HepG2 (cell line): ENCODE data around the gene CLIP2. TPM values are rescaled to one million over a fixed set of nuclear protein-coding genes. Genes with fewer than 3 reads are reported as not detected.

Experiments
- ATAC-seq: fragments of 200-7000 bp; cut with Tn5 transposase; 3 replicates; pipeline ENCODE4 v1.9.1; 2020; ENCODE audit warnings: mild to moderate bottlenecking, moderate library complexity
- BruUV-seq: library from RNA; stranded (reverse); fragments of 400-500 nt; replicated peaks from 2 replicates; lab custom pipeline; 2021; lab: Mats Ljungman, UMichigan
- CTCF ChIA-PET: fragments of 300-600 bp; formaldehyde crosslinking; extraction: SDS; loops from one replicate; lab custom pipeline; 2021; ENCODE audit warnings: low total read pairs, inconsistent platforms, low intra/inter-chr PET ratio; lab: Yijun Ruan, JAX
- POLR2A ChIA-PET: fragments of 350-600 bp; sonication (Branson Sonifier 250); formaldehyde crosslinking; loops from one replicate; lab custom pipeline; 2020; ENCODE audit warnings: antibody characterized with exemption, inconsistent platforms; lab: Yijun Ruan, JAX
- DNase-seq: peaks from one replicate; pipeline ENCODE4 v3.0.0-alpha.2; 2015; ENCODE audit warnings: low spot score
- FAIRE-seq: peaks from 3 replicates; lab custom pipeline; 2011; peaks lifted over from hg19 to GRCh38; lab: Jason Lieb, UNC
- H2AFZ ChIP-seq: one replicate; pipeline ENCODE4 v1.6.1; 2011; ENCODE audit warnings: low read length, inconsistent platforms
- H3K27ac ChIP-seq: fragments of 300-600 bp; 3 replicates; pipeline ENCODE4 v1.8.0; 2011; ENCODE audit warnings: mixed run types, mild to moderate bottlenecking, mixed read lengths, low read length, inconsistent platforms; ENCODE audit not compliant: insufficient read depth; ENCODE audit errors: extremely low read length
- H3K27me3 ChIP-seq, 2 experiments: fragments of 200-600 bp in 1 of 2; 2 replicates in 1 of 2; 3 replicates in 1 of 2; pipeline versions ENCODE4 v1.6.0 to v1.8.0; 2011; ENCODE audit warnings: low read length in 2 of 2, mild to moderate bottlenecking in 2 of 2, moderate library complexity in 2 of 2, inconsistent platforms in 1 of 2; ENCODE audit not compliant: insufficient read depth in 2 of 2, control insufficient read depth in 1 of 2
- H3K36me3 ChIP-seq, 2 experiments: fragments of 200-600 bp in 1 of 2; replicated peaks in 1 of 2; 2 replicates in 1 of 2; 3 replicates in 1 of 2; pipeline versions ENCODE4 v1.5.1 to v1.8.0; 2011; ENCODE audit warnings: low read length in 2 of 2, inconsistent platforms in 1 of 2; ENCODE audit not compliant: insufficient read depth in 2 of 2, control insufficient read depth in 1 of 2
- H3K4me1 ChIP-seq: 2 replicates; pipeline ENCODE4 v1.5.1; 2012; ENCODE audit warnings: low read length, inconsistent platforms; ENCODE audit not compliant: insufficient read depth
- H3K4me2 ChIP-seq: 2 replicates; pipeline ENCODE4 v1.6.0; 2011; ENCODE audit warnings: low read depth, low read length, inconsistent platforms
- H3K4me3 ChIP-seq, 3 experiments: fragments of 200-600 bp in 1 of 3; sonication (generic), shearing (Covaris generic) in 1 of 3; replicated peaks in 1 of 3; 2 replicates each; pipeline ENCODE4 v1.5.1; 2011 to 2016; ENCODE audit warnings: low read length in 3 of 3, inconsistent platforms in 2 of 3, low read depth in 2 of 3, mild to moderate bottlenecking in 2 of 3, control low read depth in 1 of 3, mixed read lengths in 1 of 3; ENCODE audit not compliant: insufficient read depth in 1 of 3
- H3K79me2 ChIP-seq: one replicate; pipeline ENCODE4 v1.6.1; 2011; ENCODE audit warnings: low read length, inconsistent platforms; ENCODE audit not compliant: insufficient read depth
- H3K9ac ChIP-seq: 2 replicates; pipeline ENCODE4 v1.6.0; 2011; ENCODE audit warnings: mild to moderate bottlenecking, low read depth, low read length, inconsistent platforms; ENCODE audit not compliant: insufficient read depth
- H3K9me3 ChIP-seq: 2 replicates; pipeline ENCODE4 v1.5.1; 2012; ENCODE audit warnings: mild to moderate bottlenecking, low read length
- H4K20me1 ChIP-seq: 2 replicates; pipeline ENCODE4 v1.6.0; 2011; ENCODE audit warnings: inconsistent platforms, mild to moderate bottlenecking, low read length, moderate library complexity; ENCODE audit not compliant: insufficient read depth
- ESRRA ChIP-seq: sonication (generic); formaldehyde crosslinking; IDR thresholded peaks from 2 replicates; pipeline ENCODE4 v1.5.1; 2020; ENCODE audit warnings: mild to moderate bottlenecking, low read depth, missing genetic modification reagents
- FOSL2 ChIP-seq: sonication (generic); formaldehyde crosslinking; IDR thresholded peaks from 2 replicates; pipeline ENCODE4 v1.4.0; 2020; ENCODE audit warnings: missing genetic modification reagents
- MIER2 ChIP-seq: IDR thresholded peaks from 2 replicates; pipeline ENCODE4 v1.6.1; 2016; ENCODE audit warnings: missing biosample characterization, missing genetic modification reagents
- USF2 ChIP-seq, 2 experiments: sonication (generic) in 1 of 2; formaldehyde crosslinking in 1 of 2; IDR thresholded peaks; 2 replicates each; pipeline versions ENCODE4 v1.5.1 to v1.6.1; 2011 to 2020; ENCODE audit warnings: borderline replicate concordance in 1 of 2, low read depth in 1 of 2, low read length in 1 of 2, mild to moderate bottlenecking in 1 of 2, missing genetic modification reagents in 1 of 2, moderate library complexity in 1 of 2
- ZBTB33 ChIP-seq: sonication (generic); formaldehyde crosslinking; IDR thresholded peaks from 2 replicates; pipeline ENCODE4 v1.4.0; 2020; ENCODE audit warnings: missing genetic modification reagents
- ZNF558 ChIP-seq: sonication (generic); formaldehyde crosslinking; IDR thresholded peaks from 2 replicates; pipeline ENCODE4 v1.9.0; 2022; ENCODE audit warnings: mild to moderate bottlenecking, missing genetic modification reagents, borderline replicate concordance
- ZNF629 ChIP-seq: sonication (generic); formaldehyde crosslinking; conservative IDR thresholded peaks from 2 replicates; pipeline ENCODE4 v1.5.0; 2020; ENCODE audit warnings: missing genetic modification reagents
- ZNF720 ChIP-seq: sonication (generic); formaldehyde crosslinking; IDR thresholded peaks from 2 replicates; pipeline ENCODE4 v1.4.0; 2020; ENCODE audit warnings: missing genetic modification reagents
- ZNF770 ChIP-seq: sonication (generic); formaldehyde crosslinking; IDR thresholded peaks from 2 replicates; pipeline ENCODE4 v1.5.0; 2020; ENCODE audit warnings: mild to moderate bottlenecking, missing genetic modification reagents
- WGBS: methylation state at CpG from one replicate; pipeline ENCODE4 v1.1.6; 2017; ENCODE audit warnings: low lambda C conversion rate; 5-methylcytosine and 5-hydroxymethylcytosine counted together
- in situ Hi-C: cut with HindIII; loops from 2 replicates; pipeline ENCODE4 v1.10.0; 2017; ENCODE audit warnings: low pct_unique_long_range_greater_than_20kb; ENCODE audit not compliant: extremely low pct_ligation_motif_present
- intact Hi-C: fragments of 100-400 bp; cut with micrococcal nuclease; formaldehyde crosslinking; loops from one replicate; pipeline ENCODE4 v1.10.0; 2022; ENCODE audit not compliant: unreplicated experiment
- polyA plus RNA-seq, 8 experiments: library from polyadenylated mRNA; depleted of rRNA in 3 of 8; stranded (reverse) in 7 of 8; unstranded in 1 of 8; fragments of >200 nt; fragmentation: Illumina TruSeq in 4 of 8; extraction: Trizol in 4 of 8; gene quantifications; 2 replicates each; pipeline versions ENCODE4 v1.2.1 to v1.2.3, GENCODE V29; 2011 to 2016; ENCODE audit warnings: low read depth in 4 of 8, missing spikeins in 1 of 8, mixed read lengths in 1 of 8; ENCODE audit not compliant: insufficient read depth in 1 of 8
- total RNA-seq, 5 experiments: library from RNA; depleted of rRNA; stranded (reverse); fragments of >200 nt; fragmentation: Illumina TruSeq; extraction: Trizol; gene quantifications; 2 replicates each; pipeline ENCODE4 v1.2.3, GENCODE V29; 2016; ENCODE audit warnings: low read depth in 1 of 5

The CLIP2 gene
- total and polyA plus RNA-seq, 2 of the 13 experiments (the other 11 are each of a cell fraction or from before 2014, with no cell fraction given), result 6.5 to 17.4 TPM

GRCh38 chr7:74354009-74354408, 64.8 kb downstream of the CLIP2 start:
- no peak overlapping the region for H2AFZ ChIP-seq
- H3K9me3 ChIP-seq, result no peaks in the 10 kb centered on the region
- peaks cover 11 to 20% of the 10 kb centered on the region in 2 experiments; a peak in 4 of 5 replicates for H3K36me3 ChIP-seq
- no peak for DNase-seq
- H3K27me3 ChIP-seq, result no peaks in the 10 kb centered on the region
- H3K4me1 ChIP-seq, result no peaks in the 10 kb centered on the region
- no peaks in the 10 kb centered on the region for H3K79me2 ChIP-seq
- TF ChIP-seq ZNF558 (CRISPR knock-in tag) (no peak), ESRRA (CRISPR knock-in tag) (peak; percentile 73; the same call in 1 of the 2 replicates), ZNF629 (CRISPR knock-in tag) (peak; percentile 79), ZNF720 (CRISPR knock-in tag) (no peak)
- no peak overlapping the region for H3K4me2 ChIP-seq
- intact Hi-C loops (no loop called here), in situ Hi-C loops (no loop called here)
- no peak overlapping the region for H3K4me3 ChIP-seq
- no TSS peak for BruUV-seq
- WGBS, result 93% methylated on average over 6 of the region's 6 CpGs
- H3K9ac ChIP-seq, result no peak overlapping the region
- POLR2A ChIA-PET, result no interaction called here
- CTCF ChIA-PET, result no interaction called here
- no peak overlapping the region for H3K27ac ChIP-seq
- ATAC-seq, result no peak
- H4K20me1 ChIP-seq, result no peaks in the 10 kb centered on the region
- FAIRE-seq, result no peak

GRCh38 chr7:74355091-74355490, 65.9 kb downstream of the CLIP2 start:
- ChIA-PET POLR2A (no interaction called here), CTCF (no interaction called here)
- peak; percentile 20 for DNase-seq
- H3K9ac ChIP-seq, result no peak overlapping the region
- in situ Hi-C loops, result no loop called here
- no peak overlapping the region for H3K4me3 ChIP-seq
- peaks cover 16 to 26% of the 10 kb centered on the region in 2 experiments; a peak in 4 of 5 replicates for H3K36me3 ChIP-seq
- H3K4me1 ChIP-seq, result no peaks in the 10 kb centered on the region
- WGBS, result 86% methylated on average over 4 of the region's 4 CpGs
- H3K4me2 ChIP-seq, result no peak overlapping the region
- H3K27ac ChIP-seq, result no peak overlapping the region
- no peaks in the 10 kb centered on the region for H3K27me3 ChIP-seq
- H4K20me1 ChIP-seq, result no peaks in the 10 kb centered on the region
- H3K9me3 ChIP-seq, result no peaks in the 10 kb centered on the region
- H2AFZ ChIP-seq, result no peak overlapping the region
- H3K79me2 ChIP-seq, result no peaks in the 10 kb centered on the region
- no peak for FAIRE-seq
- intact Hi-C loops, result no loop called here
- ATAC-seq, result no peak
- BruUV-seq, result no TSS peak
- TF ChIP-seq ZNF770, result 0 out of 2 replicates have a peak, but pooled peaks have one; percentile 58
- TF ChIP-seq ZBTB33 (CRISPR knock-in tag), result peak; percentile 69; the same call in 1 of the 2 replicates
- TF ChIP-seq USF2 (IDR thresholded peaks at IDR 0.05; ENCODE audit: low read depth, low read length), result no peak
- no peak for TF ChIP-seq USF2 (CRISPR knock-in tag; IDR thresholded peaks at IDR 0.05; ENCODE audit: borderline replicate concordance)
- peak; percentile 74 for TF ChIP-seq FOSL2 (CRISPR knock-in tag)
- no peak for TF ChIP-seq MIER2 (CRISPR knock-in tag)
